GM12892 (cell line): ENCODE results near the gene SLAMF7.

Experiments used
- POLR2A ChIP-seq: IDR thresholded peaks from 2 replicates; pipeline ENCODE4 v1.6.1; 2011; ENCODE audit warnings: low read depth, low read length, control low read depth
- TAF1 ChIP-seq: IDR thresholded peaks from 2 replicates; pipeline ENCODE4 v1.6.1; 2011; ENCODE audit warnings: low read depth, mild to moderate bottlenecking, control low read depth, low read length, borderline replicate concordance

GRCh38 chr1:160752924-160753323 lies 13.9 kb downstream of the SLAMF7 start:
- no peak for TF ChIP-seq POLR2A
- TF ChIP-seq TAF1: no peak
